Right renal cortex interstitium (tissue), 3 donors: ENCODE data around the gene RNF220. TPM values are rescaled to one million over a fixed set of nuclear protein-coding genes. Genes with fewer than 3 reads are reported as not detected.
"Not testable (repeated sequence)": the region's sequence is repeated elsewhere in the genome, so short reads cannot be mapped to it uniquely, and the experiment has no call there.

Experiments
- DNase-seq, 3 donors: peaks; one replicate each; pipeline ENCODE4 v3.0.0-alpha.2; 2013; ENCODE audit warnings: low read depth in 3 of 3, low spot score in 2 of 3
- polyA plus RNA-seq, 3 donors: library from polyadenylated mRNA; unstranded; fragments of 120-200 nt; gene quantifications; one replicate each; pipeline ENCODE4 v1.2.1, GENCODE V29; 2013; ENCODE audit not compliant: insufficient read length in 3 of 3

RNF220 gene
- polyA plus RNA-seq, 3 donors: 97.3 to 119 (median 102) TPM

- DNase-seq: no peak
Observed at GRCh38 chr1:44646261-44647110, 241.4 kb downstream of the RNF220 start.

GRCh38 chr1:44647896-44648295 is 242.8 kb downstream of the RNF220 start:
- DNase-seq: no peak

GRCh38 chr1:44648529-44649250 is 243.6 kb downstream of the RNF220 start:
- DNase-seq: no peak

GRCh38 chr1:44649788-44650158 is 244.7 kb downstream of the RNF220 start:
- DNase-seq: no peak

GRCh38 chr1:44650159-44650831 is 245.2 kb downstream of the RNF220 start:
- no peak for DNase-seq

GRCh38 chr1:44651069-44651468 is 246.0 kb downstream of the RNF220 start:
- no peak for DNase-seq

GRCh38 chr1:44652445-44653106 is 247.5 kb downstream of the RNF220 start:
- peak in 1 of 3 donors; percentile 52 for DNase-seq

GRCh38 chr1:44653107-44653964 is 248.3 kb downstream of the RNF220 start:
- no peak for DNase-seq

GRCh38 chr1:44654621-44655187 is 249.6 kb downstream of the RNF220 start:
- no peak for DNase-seq

GRCh38 chr1:44655609-44656008 is 250.6 kb downstream of the RNF220 start:
- DNase-seq: no peak

GRCh38 chr1:44659566-44659965 is 254.5 kb downstream of the RNF220 start:
- no peak for DNase-seq

- no peak for DNase-seq
Observed at GRCh38 chr1:44660176-44660575, 255.1 kb downstream of the RNF220 start.

GRCh38 chr1:44661781-44662682 is 257.0 kb downstream of the RNF220 start:
- DNase-seq: peak in 1 of 3 donors; percentile 27

- DNase-seq: no peak
Observed at GRCh38 chr1:44662683-44663030, 257.6 kb downstream of the RNF220 start.

- DNase-seq: no peak
Observed at GRCh38 chr1:44663417-44663816, 258.4 kb downstream of the RNF220 start.

- no peak for DNase-seq
Observed at GRCh38 chr1:44664730-44665370, 259.8 kb downstream of the RNF220 start.

- DNase-seq: not testable (repeated sequence)
Observed at GRCh38 chr1:44666719-44667118, 261.7 kb downstream of the RNF220 start.
